Cardiac fibroblast (primary cell): ENCODE results near the gene SHTN1.
A peak's percentile ranks its signal among the peaks of the same experiment; 100 is the strongest.

Experiments used
- DNase-seq, 2 donors: peaks; one replicate each; pipeline versions ENCODE4 v3.0.0 to v3.0.0-alpha.2; 2010; ENCODE audit warnings: low read depth in 2 of 2
- H3K4me3 ChIP-seq, 2 donors: replicated peaks in 1 of 2; 1 replicate in 1 of 2; 2 replicates in 1 of 2; pipeline ENCODE4 v1.5.1; 2011; ENCODE audit warnings: low read depth in 2 of 2, low read length in 2 of 2, mild to moderate bottlenecking in 2 of 2, moderate library complexity in 1 of 2
- TF ChIP-seq, protein P1 (sequence below): IDR thresholded peaks from one replicate; pipeline ENCODE4 v1.5.1; 2011; ENCODE audit warnings: low read depth, mild to moderate bottlenecking, low read length, inconsistent platforms

SHTN1 gene

DNA sequence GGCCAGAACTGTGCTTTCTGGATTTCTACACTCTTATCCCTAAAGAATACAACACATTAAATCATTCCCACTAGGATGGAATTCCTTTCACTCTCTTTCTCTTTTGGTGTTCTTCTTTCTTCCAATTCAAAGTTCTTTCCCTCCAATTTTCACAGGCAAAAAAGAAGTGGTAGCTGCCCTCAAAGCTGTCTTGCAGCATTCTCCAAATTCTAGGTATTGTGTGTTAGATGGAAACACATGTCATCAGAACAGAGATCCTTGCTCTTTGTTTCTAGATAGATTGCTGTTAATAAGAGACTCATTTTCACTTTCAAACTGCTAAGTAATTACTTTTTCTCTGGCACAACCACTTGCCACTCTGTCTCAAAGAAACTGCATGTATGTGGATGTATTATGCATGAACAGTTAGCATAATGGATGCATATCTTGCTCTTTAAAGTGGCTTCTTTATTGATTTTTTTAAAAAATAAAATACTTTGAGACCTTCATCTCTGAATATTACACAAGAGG, 31.0 kb downstream of the SHTN1 start:
- H3K4me3 ChIP-seq: no peak overlapping the region
- DNase-seq: peak in 1 of 2 donors; percentile 2
- TF ChIP-seq, protein P1, sequence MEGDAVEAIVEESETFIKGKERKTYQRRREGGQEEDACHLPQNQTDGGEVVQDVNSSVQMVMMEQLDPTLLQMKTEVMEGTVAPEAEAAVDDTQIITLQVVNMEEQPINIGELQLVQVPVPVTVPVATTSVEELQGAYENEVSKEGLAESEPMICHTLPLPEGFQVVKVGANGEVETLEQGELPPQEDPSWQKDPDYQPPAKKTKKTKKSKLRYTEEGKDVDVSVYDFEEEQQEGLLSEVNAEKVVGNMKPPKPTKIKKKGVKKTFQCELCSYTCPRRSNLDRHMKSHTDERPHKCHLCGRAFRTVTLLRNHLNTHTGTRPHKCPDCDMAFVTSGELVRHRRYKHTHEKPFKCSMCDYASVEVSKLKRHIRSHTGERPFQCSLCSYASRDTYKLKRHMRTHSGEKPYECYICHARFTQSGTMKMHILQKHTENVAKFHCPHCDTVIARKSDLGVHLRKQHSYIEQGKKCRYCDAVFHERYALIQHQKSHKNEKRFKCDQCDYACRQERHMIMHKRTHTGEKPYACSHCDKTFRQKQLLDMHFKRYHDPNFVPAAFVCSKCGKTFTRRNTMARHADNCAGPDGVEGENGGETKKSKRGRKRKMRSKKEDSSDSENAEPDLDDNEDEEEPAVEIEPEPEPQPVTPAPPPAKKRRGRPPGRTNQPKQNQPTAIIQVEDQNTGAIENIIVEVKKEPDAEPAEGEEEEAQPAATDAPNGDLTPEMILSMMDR: no peak

DNA sequence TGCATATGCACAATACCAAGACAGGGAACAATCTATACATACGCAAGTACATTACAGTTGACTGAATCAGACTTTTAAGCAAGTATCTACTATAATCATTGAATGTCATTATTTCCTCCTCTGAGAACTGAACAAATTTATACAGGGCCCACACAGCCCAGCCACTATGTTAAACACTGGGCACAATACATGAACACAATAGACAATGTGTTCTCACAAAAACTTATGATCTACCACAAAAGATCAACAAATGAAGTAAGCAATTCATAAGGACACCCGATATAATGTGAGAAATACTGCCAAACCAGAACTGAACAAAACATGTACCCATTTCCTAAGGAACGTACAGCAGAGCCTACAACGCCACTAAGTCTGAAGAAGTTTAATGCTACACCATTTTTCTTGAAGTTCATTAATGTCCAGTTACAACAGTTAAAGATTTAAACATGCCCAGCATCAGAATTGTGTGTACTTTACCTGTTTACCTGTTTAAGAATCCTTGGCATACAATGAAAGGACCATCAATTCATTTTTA, 31.5 kb downstream of the SHTN1 start:
- TF ChIP-seq, protein P1: no peak
- DNase-seq: peak in 1 of 2 donors; percentile 6
- H3K4me3 ChIP-seq: no peak overlapping the region

DNA sequence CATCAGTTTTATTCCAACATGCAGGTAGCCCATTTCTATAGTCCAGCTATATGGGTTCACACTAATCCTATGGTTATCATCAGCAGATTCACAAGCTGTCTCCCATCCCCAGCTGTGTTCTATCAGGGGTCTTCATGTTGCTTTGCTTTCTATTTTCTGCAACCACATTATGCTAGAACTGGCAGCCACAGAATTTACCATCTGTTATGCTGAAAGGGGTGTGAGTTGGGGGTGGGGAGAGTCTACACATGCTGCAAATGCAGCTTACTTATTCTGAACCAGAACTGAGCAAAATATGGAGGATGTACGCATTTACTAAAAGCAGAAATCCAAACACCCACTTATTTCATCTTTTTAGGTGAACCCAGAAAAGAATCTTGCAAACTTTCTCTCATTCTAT, 32.9 kb downstream of the SHTN1 start:
- H3K4me3 ChIP-seq: no peak overlapping the region
- no peak for DNase-seq
- TF ChIP-seq, protein P1: no peak

DNA sequence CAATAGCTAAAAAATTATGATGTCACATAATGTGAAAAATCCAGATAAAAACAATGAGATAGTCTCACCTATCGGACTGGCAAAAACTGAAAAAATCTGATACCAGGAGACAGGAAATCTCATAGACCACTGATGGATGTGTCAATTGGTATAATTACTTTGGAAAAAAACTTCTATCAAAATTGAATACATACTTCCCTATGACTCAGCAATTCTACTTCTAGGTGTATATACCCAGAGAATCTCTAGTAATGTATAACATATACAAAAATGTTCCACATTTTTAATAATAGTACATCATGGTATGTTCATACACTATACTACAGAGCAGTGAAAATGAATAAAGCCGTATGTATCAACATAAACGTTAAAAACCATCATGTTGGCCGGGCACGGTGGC, 34.9 kb downstream of the SHTN1 start:
- no peak overlapping the region for H3K4me3 ChIP-seq
- TF ChIP-seq, protein P1: no peak
- DNase-seq: no peak

DNA sequence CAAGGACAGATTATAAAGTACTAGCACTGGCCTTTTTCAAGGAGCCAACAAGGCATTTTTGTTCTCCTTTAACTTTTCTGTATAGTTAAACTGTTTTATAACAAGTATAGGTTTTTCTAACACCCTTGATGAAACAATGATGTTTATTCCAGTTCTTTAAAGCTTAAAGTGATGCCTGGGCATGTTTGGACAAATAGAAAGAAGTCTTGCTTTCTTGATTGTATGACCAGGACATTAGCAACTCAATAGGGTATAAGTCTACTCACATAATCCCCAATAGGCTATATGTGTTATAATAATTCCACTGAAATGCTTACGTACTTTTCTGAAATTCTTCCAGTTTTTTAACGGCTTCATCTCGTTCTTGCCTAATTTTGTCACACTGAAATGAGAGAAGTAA, 36.7 kb downstream of the SHTN1 start:
- no peak for DNase-seq
- TF ChIP-seq, protein P1: no peak
- H3K4me3 ChIP-seq: no peak overlapping the region

DNA sequence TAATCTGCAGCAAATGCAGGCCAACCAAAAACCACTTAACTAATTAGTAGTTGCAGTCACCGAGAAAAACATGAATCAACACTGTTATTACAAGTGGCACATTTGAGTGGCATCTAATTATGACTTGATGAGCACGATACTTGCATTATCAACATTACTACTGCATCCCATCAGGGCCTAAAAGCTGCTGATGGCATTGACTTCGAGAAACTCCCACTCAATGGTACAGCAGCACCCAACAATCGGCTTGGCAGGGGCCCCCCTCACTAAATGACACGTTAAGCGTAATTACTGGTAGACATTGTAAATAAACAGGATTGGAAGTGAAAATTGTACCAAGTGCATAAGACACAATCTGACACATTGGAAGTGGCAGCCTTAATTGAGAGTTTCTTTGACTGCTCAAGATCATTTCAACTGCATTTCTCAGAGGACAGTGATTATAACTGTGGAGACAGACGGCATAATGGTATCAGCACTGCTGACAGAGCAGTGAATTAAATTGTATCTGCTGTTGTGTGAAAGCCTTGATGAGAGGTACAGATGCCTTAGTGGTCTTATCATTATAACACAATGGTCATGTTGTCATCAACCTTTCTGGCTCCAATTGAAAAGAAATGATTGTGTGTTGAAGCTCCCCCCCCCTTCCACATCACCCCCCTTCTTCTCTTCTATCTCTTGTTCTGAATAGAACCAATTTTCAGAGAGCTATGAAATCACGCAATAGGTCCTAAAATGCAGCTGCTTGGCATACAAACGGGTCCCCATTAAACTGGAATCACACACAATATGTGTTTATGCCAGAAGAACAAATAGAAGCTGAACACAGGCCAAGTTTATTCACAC, 43.4 kb downstream of the SHTN1 start:
- H3K4me3 ChIP-seq: no peak overlapping the region
- DNase-seq: no peak
- TF ChIP-seq, protein P1: no peak
